Rectal smooth muscle tissue (tissue), 1 donor: Measurements from ENCODE around the gene AGRP.

Source experiments
- H3K27ac ChIP-seq: one replicate; pipeline ENCODE4 v1.7.0; 2013; ENCODE audit warnings: low read depth, low read length, inconsistent platforms
- H3K27me3 ChIP-seq: one replicate; pipeline ENCODE4 v1.7.0; 2013; ENCODE audit warnings: low read length; ENCODE audit not compliant: control insufficient read depth, insufficient read depth
- H3K36me3 ChIP-seq: one replicate; pipeline ENCODE4 v1.7.0; 2013; ENCODE audit warnings: low read length; ENCODE audit not compliant: control insufficient read depth, insufficient read depth
- H3K4me1 ChIP-seq: one replicate; pipeline ENCODE4 v1.7.0; 2013; ENCODE audit warnings: low read length; ENCODE audit not compliant: control insufficient read depth, insufficient read depth
- H3K4me3 ChIP-seq: one replicate; pipeline ENCODE4 v1.7.0; 2013; ENCODE audit warnings: low read length
- H3K9ac ChIP-seq: one replicate; pipeline ENCODE4 v1.7.0; 2013; ENCODE audit warnings: low read length

The AGRP gene

DNA sequence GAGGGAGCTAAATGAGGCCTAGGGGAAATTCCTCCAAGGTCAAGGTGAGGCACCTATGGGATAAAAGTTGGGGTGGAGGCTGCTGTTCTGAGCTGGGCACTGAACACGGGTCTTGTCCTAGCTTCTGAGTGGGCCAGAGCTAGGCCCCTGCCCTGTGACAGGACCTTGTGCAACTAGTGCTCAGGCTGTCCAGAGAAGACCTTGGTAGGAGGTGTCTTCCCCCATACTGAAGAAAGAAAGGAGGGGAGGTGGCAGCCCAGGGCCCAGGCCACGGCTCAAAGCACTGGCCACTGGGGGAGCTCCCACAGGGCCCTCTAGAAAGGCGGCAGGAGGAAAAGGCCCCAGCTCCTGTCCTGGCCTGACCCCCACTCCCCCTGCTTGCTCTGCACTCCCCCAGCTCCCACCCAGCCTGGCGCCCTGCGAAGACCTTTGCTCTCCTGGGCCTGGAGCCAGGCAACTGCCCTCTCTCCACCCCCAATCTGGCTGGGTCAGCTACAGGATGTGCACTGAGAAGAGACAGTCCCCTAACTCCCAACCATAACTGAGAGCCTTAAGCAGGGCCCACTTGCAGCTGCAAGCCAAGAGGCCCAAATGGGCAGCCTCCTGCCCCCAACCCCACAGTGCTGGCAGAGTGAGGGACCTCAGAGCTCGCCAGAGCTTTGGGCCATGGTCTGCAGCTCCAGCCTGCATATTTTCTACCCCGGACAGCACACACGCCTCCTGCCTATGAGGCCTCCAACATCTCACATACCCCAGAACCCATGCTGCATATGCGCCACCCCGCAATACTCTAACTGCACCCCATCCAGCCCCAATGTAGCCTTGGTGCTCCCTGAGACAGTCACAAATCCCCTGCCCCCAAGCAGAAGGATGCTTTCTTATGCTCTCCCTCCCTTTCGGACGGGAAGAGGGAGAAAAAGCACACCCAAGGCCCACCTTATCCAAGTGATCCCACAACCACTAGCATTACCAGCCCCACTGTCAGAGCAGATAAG is 37.1 kb downstream of the AGRP start:
- no peaks in the 10 kb centered on the region for H3K27me3 ChIP-seq
- peaks cover 63% of the 10 kb centered on the region for H3K4me1 ChIP-seq
- H3K27ac ChIP-seq: peak overlapping the region; percentile 47
- H3K9ac ChIP-seq: no peak overlapping the region
- H3K36me3 ChIP-seq: peaks cover 5% of the 10 kb centered on the region
- H3K4me3 ChIP-seq: peak overlapping the region; percentile 17

DNA sequence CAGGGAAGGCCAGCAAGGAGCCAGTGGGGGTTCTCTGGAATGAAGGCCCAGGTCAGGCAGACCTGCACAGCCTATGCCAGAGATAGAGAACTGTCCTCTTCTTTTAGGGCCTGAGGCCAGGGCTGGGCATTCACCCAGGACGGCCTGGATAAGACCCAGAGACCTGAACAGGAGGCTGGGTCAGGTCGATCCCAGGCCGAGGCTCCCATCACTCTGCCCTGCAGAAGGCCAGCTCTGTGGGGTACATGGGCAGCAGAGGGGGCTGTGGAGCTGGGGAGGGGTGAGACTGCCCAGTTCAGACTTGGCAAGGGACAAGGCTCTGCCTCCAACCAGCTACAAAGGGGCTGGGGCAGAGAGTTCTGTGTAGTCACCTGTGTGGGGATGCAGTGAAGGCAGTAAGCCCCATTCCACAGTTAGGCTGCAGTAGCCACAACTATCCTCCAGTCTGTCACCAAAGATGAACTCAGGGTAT is 37.9 kb downstream of the AGRP start:
- no peak overlapping the region for H3K4me3 ChIP-seq
- no peak overlapping the region for H3K9ac ChIP-seq
- H3K4me1 ChIP-seq: peaks cover 65% of the 10 kb centered on the region
- peak overlapping the region; percentile 47 for H3K27ac ChIP-seq
- peaks cover 5% of the 10 kb centered on the region for H3K36me3 ChIP-seq
- H3K27me3 ChIP-seq: no peaks in the 10 kb centered on the region

DNA sequence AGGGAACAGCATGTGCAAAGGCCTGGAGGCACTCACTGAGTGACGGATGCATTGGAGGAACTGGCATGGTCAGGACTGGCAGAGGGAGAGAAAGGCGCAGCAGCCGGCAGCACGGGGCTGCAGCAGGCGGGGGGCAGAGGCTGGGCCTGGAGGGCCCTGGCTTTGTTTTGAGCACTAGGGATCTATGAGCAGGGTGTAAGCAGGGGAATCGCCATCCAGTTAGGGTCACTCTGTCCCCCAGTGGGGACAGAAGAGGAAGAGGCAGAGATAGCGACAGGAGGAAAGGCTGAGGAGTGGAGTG is 38.3 kb downstream of the AGRP start:
- Histone ChIP-seq H3K27ac (peak overlapping the region; percentile 47), H3K4me1 (peaks cover 65% of the 10 kb centered on the region)

DNA sequence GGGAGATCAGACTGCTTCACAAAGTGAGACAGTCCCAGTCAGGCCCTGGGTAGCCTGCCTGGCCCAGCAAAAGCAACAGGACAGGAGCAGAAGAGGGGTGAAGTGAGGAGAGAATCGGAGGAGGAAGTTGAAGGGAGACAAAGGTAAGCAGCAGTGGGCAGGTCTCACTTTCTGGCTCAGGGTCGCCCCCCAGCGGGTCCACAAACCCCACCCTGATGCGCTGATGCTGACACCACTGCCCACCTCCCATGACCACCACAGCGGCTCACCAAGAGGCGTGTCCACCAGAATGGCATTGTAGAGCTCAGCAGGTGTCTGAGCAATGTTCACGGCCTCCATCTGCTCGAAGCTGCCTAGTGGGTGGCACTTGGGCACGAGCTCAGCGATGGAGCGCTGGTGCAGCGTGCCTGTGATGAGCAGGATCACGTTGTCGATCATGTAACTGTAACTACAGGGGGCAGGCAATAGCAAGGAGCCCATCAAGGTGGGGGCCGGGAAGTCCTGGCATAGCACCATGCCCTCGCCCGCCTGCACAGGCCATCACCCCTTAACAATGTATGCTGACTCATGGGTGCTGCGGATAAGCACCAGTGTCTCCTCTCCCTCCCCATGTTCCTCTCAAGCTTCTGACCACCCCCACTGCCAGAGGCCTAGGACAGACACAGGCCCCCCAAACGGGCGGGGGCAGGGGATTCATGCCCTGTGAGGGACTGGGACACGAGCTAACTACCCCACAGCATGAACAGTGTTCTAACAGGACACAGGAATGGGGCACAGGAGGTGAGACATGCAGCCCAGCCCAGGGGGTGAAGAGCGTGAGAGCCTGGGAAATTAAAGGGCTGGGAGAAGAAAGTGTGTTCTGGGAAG is 38.9 kb downstream of the AGRP start:
- H3K27ac ChIP-seq: peak overlapping the region; percentile 47
- H3K27me3 ChIP-seq: no peaks in the 10 kb centered on the region
- H3K36me3 ChIP-seq: peaks cover 5% of the 10 kb centered on the region
- H3K4me1 ChIP-seq: peaks cover 65% of the 10 kb centered on the region
- no peak overlapping the region for H3K4me3 ChIP-seq
- no peak overlapping the region for H3K9ac ChIP-seq

More for the DNA sequence above, 38.3 kb downstream of the AGRP start:
- H3K9ac ChIP-seq: no peak overlapping the region
- H3K27me3 ChIP-seq: no peaks in the 10 kb centered on the region
- peaks cover 5% of the 10 kb centered on the region for H3K36me3 ChIP-seq
- H3K4me3 ChIP-seq: no peak overlapping the region

DNA sequence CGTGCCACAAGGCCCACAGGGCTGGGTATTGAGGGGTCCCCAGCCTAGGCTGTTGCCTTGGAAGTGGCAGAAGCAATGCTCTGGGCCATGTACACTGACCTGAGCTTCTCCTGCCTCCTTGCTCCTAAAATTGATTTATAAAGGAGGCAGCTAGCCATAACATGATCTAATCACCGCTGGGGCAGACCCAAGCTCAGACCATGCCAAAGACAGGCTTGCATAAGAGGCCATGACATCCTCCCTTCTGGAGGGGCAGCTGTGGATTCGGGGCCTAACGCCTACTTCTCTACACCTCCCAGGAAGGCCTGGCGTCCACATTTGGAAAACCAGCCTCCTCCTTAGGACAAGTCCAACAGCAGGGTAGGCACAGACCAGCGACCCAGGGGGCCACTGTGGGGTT is 40.1 kb downstream of the AGRP start:
- peaks cover 65% of the 10 kb centered on the region for H3K4me1 ChIP-seq
- no peak overlapping the region for H3K4me3 ChIP-seq
- H3K27ac ChIP-seq: peak overlapping the region; percentile 64
- H3K36me3 ChIP-seq: peaks cover 14% of the 10 kb centered on the region
- H3K27me3 ChIP-seq: no peaks in the 10 kb centered on the region
- no peak overlapping the region for H3K9ac ChIP-seq

DNA sequence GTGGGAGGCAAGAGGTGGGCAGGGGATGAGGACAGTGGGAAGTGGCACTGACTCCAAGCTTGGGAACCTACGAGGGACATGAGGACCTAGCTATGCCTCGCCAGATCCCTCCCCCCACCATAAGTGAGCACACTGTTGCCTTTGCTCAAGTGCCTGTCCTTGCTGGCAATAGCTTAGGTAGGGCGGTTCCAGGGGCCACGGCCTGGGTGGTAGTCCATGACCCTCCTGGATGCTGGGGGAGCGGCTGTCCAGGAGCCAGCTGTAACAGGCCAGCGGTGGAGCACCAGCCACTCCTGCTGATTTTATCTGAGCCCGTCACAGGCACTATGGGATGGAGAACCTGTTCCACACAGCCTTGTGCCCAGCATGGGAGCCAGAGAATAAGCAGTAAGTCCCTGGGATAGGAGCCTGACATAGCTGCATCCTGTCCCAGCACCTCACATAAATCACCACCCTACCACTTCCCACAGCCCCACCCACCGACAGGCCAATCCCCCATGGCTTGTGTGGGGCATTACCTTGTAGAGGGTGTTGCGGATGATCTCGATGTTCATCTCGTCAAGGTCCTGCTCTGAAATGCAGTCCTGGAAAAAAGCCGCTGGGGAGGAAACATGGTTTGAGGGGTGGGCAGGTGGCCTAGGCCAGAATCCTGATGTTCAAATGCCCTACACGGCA is 40.6 kb downstream of the AGRP start:
- Histone ChIP-seq H3K36me3 (peaks cover 19% of the 10 kb centered on the region), H3K9ac (no peak overlapping the region), H3K4me3 (no peak overlapping the region), H3K27me3 (no peaks in the 10 kb centered on the region), H3K27ac (peak overlapping the region; percentile 64), H3K4me1 (peaks cover 63% of the 10 kb centered on the region)

DNA sequence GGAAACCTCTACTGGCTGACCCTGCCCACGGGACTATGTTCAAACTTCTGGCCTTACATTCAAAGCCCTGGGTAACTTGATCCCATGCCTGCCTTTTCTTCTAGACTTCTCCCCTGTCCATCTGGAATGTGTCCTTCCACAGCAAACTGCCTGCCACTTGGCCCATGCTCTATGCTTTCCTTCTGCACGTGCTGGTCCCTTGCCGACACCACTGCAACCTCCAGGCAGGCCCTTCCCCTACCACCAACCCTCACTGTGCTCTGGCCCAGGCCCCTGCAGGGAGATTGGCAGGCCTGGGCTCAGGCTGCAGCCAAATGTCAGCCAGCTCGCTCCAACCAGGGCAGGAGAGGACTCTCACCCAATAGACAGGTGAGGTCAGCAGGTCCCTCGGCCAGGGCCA is 41.4 kb downstream of the AGRP start:
- Histone ChIP-seq H3K27ac (peak overlapping the region; percentile 64), H3K27me3 (no peaks in the 10 kb centered on the region), H3K36me3 (peaks cover 27% of the 10 kb centered on the region), H3K9ac (peak overlapping the region; percentile 19), H3K4me3 (peak overlapping the region; percentile 15), H3K4me1 (peaks cover 55% of the 10 kb centered on the region)

DNA sequence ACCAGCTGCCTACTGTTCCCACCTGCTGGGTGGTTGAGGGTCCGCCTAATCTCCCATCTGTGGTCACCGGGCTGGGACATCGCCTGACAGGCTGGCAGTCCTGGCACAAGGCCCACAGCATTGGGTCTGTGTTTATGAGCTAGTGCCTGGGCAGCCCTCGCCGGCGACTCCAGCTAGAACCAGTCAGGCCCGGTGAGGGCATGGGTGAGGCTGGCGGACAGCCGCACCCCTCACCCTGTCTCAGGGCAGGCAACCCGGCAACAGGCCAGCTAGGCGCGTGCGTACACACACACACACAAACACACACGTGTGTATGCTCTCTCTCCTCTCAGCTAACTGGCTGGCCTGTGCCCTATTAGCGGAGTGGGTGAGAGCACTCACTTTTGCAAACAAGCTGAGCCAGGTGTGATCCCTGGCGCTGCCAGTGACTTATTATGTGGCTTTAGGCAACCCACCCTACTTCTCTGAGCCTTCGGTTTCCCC is 42.0 kb downstream of the AGRP start:
- Histone ChIP-seq H3K4me1 (peaks cover 49% of the 10 kb centered on the region), H3K27me3 (no peaks in the 10 kb centered on the region), H3K4me3 (no peak overlapping the region), H3K9ac (peak overlapping the region; percentile 39), H3K27ac (peak overlapping the region; percentile 64), H3K36me3 (peaks cover 27% of the 10 kb centered on the region)

DNA sequence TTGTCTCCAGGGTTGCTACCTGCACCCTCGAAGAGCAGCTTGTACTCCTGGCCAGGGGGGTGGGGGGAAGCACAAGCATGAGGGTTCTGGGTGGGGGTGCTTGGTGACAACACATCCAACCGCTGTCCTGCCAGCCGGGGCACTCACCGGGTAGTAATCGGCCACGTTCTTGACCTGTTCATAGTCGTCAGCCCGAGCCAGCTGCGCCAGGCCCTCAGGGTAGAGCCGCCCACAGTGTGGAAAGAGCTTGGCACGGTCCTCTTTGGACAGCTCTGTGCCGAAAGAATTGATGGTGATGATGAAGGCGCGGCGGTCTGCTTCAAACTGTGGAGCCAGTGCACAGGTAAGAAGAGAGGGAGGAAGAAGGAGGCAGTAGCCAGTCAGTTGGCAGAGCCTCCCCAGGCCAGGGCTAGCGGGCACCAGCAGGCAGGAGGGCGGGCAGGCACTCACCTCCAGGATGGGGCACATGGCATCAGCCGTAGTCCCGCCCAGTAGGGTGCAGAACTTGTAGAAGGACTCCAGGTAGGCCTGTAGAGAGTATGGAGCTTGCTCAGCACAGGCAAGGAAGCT is 44.4 kb downstream of the AGRP start:
- no peak overlapping the region for H3K27ac ChIP-seq
- H3K9ac ChIP-seq: no peak overlapping the region
- peaks cover 26% of the 10 kb centered on the region for H3K4me1 ChIP-seq
- H3K36me3 ChIP-seq: peaks cover 23% of the 10 kb centered on the region
- no peaks in the 10 kb centered on the region for H3K27me3 ChIP-seq
- H3K4me3 ChIP-seq: no peak overlapping the region

DNA sequence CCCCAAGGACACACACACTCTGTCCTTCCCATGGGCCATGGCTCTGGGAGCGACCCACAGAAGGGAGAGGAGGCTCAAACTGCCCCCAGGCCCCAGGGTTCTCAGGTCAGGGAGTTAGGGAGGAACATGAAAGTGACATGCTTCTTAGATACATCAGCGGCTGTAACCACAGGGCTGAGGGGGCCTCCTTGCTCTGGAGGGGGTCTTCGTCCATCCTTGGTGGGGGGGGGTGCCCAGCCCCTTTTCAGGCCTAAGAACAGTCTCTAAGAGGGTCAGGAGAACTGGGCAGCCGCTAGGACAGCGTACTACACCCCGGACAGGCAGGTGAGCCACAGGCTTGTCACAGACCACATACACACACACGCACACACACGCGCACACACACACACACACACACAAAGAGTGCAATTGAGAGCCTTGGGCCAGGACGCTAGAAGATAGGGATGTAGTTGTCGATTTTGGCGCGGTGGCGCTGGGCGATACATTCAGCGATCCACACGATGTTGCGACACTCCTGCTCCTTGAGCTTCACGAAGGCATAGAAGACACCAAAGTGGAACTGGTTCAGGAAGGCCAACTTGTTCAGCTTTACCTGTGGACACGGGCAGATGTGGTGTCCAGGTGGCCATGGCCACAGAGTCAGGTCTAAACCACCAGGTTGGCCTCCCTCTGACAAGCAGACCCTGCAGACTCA is 45.1 kb downstream of the AGRP start:
- H3K27me3 ChIP-seq: no peaks in the 10 kb centered on the region
- no peak overlapping the region for H3K4me3 ChIP-seq
- H3K36me3 ChIP-seq: peaks cover 23% of the 10 kb centered on the region
- H3K9ac ChIP-seq: no peak overlapping the region
- no peak overlapping the region for H3K27ac ChIP-seq
- H3K4me1 ChIP-seq: peaks cover 20% of the 10 kb centered on the region

DNA sequence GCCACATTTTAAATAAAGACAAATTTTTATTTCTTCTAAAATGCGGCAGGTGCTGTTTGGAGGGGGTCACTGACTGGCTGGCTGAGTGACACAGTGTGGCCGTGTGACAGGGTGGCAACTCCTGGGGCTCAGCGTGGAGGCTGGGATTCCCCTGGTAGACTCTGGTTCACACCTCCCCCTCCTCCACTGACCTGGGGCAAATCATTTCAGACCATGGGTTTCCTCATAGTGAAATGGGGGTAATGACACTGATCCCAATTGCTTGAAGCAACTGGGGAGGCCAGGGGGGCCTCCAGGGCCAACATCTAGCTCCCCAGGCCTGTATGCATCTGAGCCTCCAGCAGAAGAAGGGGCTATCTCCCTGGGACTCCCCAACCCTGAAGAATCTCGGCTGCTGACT is 45.8 kb downstream of the AGRP start:
- Histone ChIP-seq H3K9ac (no peak overlapping the region), H3K4me1 (peaks cover 14% of the 10 kb centered on the region), H3K36me3 (peaks cover 23% of the 10 kb centered on the region)

More for the DNA sequence above, 45.8 kb downstream of the AGRP start:
- Histone ChIP-seq H3K4me3 (no peak overlapping the region), H3K27me3 (no peaks in the 10 kb centered on the region), H3K27ac (no peak overlapping the region)
